HPDE6-E6E7 (cell line): Measurements from ENCODE around the gene MAP9.
"Not testable (repeated sequence)": the region's sequence is repeated elsewhere in the genome, so short reads cannot be mapped to it uniquely, and the experiment has no call there.

ENCODE experiments used
- DNase-seq: peaks from one replicate; pipeline ENCODE4 v3.0.0; 2011; ENCODE audit warnings: missing footprints; ENCODE audit errors: extremely low spot score

The MAP9 gene

DNA sequence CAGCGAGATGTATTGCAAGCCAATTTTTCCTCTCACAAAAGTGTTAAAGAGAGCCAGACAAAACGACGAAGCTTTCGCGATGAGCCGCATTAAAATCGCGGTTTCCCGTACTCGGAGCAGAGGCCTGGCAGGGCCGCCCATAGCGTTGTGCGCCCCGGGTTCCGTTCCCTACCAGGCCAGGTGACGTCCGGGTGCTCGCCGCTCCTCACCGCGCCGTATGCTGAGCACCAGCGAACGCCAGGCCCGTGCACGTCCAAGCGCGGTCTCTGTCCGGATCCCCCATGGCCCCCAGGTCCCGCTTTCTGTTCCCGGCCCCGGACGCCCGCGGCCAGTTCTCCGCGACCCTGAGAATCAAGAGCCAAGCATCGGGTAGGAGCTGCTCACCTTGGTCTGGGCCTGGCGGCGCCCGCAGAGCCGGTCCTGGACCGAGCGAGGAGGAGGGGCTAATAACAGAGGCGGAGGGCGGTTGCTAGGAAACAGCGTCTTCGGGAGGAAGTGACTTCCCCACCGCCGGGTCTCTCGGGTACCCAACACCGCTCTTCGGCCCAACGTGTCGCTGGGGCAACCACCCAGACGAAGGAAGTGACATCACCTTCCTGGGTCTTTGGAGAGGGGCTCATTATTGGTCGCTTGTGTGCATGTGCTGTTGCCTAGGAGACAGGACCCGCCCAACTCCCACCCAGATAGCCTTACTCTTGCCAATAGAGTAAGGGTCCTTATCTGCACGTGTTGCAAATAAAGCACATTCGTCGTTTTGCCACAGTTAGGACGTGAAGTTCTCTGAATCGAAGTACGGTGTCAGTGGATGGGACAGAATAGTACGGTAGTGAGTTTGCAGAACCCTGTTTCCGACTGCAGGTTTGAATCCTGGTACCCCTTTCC is at the start of gene MAP9:
TSS of gene MAP9 (minus strand) at position 579 of the 882 bp plus-strand sequence. CDS start 1,115 bp downstream, outside the sequence.
- DNase-seq: peak; percentile 77

DNA sequence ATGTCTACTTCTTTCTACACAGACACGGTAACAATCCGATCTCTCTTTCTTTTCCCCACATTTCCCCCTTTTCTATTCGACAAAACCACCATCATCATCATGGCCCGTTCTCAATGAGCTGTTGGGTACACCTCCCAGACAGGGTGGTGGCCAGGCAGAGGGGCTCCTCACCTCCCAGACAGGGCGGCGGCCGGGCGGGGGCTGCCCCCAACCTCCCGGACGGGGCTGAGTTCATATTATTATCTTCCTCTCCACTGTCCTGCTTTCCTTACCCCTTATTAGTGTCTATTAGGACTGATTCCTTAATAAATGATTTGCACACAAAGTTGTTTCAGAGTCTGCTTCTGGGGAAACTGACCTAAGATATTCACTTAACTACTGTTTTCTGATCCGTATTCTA is 48.0 kb upstream of the MAP9 start:
- DNase-seq: not testable (repeated sequence)

DNA sequence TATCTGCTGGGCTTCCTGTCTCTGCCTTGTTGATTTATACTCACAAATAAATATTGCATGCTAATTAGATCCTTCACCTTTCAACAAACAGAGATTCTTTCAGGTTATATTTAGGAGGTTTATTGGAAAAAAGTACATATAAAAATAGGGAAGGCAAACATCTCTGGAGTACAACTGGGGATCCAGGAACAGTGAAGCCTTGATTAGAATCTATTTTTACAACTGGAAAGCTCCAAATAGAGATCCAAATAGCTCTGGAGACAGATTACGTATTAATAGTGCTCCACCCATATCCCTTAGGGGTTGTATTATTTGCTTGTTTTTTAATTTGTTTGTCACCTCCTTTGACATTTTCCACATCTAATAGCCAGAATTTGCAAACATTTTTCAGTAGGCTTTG is 46.9 kb upstream of the MAP9 start:
- no peak for DNase-seq

DNA sequence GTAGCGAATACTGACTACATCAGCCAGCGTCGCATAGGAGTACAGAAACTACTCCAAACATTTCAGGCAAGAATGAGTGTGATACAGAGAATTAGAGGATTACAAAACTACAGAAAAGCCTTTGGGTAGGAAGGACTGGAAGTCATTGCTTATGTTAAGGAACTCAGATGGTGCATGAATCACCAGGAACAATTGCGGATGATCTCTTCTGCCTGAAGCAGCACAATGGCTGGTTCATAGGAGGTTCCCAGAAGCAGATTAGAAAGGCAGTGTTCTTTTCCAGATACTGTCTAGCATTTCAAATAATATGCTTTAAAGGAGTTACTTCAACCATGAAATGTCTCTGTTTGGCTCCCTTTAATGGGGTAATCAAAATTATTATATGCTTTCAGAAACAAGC is 42.5 kb upstream of the MAP9 start:
- peak; percentile 15 for DNase-seq

DNA sequence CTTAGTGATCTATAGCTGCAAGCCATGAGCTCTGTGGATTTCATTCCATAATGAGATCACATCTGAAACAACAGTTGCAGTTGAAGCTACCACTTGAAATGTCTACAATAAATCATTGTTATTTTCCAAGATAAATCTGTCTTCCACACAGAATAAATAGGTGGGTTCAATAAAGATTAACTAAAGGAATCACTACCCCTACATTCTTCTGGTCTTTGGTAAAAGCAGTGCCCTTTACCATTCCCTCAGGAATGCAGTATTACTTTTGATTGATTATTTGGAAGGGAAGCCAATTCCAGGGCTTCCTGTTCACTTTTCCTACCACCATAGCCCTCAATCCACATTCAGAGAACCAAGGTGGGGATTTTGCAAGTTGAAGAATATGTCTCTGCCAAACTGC is 38.9 kb upstream of the MAP9 start:
- DNase-seq: no peak

DNA sequence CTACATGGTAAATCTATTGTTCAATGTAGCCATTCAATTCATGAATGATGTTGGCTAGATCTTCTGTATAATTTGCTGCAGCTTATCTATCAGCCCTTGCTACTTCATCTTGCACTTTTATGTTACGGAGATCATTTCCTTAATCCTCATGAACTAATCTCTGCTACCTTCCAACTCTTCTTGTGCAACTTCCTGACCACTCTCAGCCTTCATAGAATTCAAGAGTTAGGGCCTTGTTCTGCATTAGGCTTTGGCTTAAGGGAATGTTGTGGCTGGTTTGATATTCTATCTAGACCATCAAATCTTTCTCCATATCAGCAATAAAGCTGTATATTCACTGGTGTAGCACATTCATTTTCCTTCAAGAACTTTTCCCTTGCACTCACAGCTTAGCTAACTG is 36.7 kb upstream of the MAP9 start:
- no peak for DNase-seq

DNA sequence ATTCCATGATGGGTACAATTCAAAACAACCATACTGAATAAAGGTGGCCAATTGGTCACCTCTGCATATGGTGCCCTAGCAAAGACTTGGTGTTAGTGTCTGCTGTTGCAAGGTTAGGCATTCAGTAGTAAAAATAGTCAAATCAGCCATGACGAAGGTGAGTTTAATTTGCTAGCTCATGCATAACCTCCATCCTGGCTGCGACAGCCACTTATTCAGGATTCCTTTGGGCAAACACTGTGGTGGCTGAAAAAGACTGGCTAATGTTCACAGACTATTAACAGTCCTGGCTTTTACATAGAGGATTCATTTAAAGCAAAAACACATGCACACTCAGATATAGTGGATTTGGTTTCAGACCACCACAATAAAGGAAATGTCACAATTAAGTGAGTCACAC is 34.8 kb upstream of the MAP9 start:
- DNase-seq: no peak

DNA sequence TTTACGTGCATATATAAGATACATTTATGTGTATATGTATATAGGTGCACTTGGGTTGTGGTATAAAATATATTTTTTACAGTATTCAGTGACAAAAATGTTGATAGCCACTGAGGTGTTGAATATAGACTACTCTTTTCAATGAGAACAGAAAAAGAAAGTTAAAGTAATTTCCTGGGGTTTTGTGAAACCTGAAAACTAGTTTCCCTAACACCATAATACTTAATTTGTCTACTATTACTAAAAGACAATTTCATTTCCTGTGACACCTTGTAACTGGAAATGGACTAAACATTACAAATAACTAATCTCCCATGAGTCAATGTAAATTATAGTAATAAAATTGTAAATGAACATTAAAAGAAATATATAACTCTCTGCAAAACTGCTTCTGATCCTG is 32.0 kb upstream of the MAP9 start:
- no peak for DNase-seq

DNA sequence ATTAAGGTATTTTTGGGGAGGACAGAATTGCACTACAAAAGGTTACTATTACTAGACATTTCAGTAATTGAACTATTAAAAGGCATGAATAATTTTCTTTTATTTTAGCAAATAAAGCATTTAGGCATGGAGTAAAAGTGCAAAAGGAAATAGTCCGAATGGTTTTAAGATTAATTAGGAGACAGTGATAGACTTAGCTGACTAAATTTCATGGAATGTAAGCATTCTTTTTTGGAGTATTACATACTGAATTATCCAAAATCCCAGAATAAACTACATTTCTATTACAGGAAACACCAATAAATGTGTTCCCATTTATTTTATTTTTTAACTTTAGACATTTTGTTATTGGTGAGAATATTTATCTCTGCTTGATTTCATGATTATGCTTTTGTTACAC is 30.7 kb upstream of the MAP9 start:
- no peak for DNase-seq

DNA sequence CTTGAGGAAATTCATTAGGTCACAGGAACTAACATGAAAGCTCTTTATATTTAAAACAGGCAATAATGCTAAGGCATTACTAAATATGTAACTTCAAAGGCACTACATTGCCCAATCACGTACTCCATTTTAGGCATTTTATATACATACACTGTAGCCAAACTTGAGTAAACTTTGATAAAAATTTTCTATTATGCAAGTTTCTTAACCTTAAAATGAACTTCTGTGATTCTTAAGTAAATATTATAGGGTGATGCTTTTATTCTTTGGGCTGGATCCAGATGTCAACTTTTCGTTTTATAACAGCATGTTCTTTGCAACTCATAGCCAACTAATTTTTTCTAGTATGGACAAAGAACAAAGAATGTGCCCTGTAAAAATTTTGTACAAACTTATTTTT is 28.3 kb upstream of the MAP9 start:
- DNase-seq: no peak

DNA sequence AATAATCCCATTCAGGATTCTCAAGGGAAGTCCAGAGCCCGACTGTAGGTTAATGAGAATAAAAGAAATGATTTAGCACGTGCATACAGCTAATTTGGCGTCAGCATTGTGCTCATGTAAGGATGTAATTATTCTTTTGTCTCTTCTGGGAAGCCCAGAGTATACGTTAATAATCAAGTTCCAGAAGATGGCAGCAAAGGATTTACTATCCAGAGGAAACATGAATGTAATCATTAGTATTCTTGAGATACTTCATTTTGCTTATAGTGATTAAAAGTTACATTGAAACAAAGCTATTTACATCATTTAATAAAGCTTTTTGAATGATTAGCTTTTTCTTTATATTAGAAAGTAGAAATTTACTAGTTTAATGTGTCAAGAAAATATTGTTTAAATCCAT is 27.1 kb upstream of the MAP9 start:
- DNase-seq: peak; percentile 39

DNA sequence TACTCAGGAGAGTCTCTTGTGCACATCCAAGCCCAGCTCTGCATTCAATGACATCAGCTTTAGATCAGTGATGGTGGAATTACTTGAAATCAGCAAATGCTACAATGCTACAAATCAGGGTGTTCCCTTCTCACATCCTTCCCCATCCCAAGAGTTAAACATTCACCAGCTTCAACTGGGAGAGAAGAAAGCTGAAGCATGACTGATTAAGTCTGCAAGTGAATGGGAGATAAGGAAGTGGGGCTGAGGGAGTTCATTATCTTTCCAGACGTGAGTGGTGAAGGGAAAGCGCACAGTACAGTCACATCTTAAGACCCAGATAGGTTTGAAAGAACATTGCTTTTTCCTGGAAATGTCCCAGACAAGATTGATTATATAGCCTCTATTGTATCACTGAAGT is 26.2 kb upstream of the MAP9 start:
- DNase-seq: no peak

DNA sequence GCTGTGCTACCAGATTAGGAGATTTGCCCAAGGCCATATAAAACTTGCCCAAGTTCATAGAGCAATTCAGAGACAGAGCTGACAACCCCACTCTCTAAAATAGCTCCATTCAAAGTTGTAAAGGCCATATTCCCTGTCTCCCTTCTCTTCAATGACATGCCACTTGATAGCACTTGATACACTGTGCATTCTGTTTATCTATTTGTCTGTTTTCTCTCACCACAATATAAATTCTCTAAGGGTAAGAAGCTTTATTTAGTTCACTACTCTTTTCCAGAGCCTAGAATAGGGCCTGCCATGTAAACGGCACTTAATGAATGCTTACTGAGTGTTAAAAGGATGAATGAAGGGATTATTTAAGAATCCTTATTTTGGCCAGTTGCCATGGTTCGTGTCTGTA is 24.1 kb upstream of the MAP9 start:
- DNase-seq: no peak

DNA sequence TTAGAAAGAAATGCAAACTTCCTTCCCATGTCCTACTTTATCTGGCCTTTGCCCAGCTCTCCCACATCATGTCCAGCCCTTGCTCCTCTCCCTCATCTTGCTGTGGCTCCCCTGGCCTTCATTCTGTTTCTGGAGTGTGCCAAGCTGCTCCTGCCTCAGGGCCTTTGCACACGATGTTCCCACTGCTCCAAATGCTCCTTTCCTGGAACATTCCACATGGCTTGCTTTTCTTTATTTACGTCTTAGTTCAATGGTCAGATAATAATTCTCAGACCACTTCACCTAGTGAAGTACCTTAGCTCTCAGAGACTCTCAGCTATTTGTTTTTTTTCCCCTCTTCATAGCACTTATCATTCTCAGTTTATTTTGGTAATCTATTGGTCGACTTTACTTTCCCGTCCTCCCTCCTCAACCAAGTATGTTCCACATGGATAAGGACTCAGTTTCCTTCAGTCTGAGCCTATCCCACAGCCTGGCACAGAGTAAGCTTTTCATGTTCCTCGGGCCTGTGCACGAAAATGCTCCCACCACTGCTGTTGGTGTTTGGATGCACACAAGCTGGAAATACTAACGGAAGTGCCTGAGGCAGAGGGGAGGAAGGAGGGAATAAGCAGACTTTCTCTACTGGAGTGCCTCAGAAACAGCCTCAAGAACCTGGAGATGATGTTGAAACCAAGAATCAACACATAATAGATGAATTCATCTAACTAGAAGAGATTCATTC is 23.4 kb upstream of the MAP9 start:
- no peak for DNase-seq

DNA sequence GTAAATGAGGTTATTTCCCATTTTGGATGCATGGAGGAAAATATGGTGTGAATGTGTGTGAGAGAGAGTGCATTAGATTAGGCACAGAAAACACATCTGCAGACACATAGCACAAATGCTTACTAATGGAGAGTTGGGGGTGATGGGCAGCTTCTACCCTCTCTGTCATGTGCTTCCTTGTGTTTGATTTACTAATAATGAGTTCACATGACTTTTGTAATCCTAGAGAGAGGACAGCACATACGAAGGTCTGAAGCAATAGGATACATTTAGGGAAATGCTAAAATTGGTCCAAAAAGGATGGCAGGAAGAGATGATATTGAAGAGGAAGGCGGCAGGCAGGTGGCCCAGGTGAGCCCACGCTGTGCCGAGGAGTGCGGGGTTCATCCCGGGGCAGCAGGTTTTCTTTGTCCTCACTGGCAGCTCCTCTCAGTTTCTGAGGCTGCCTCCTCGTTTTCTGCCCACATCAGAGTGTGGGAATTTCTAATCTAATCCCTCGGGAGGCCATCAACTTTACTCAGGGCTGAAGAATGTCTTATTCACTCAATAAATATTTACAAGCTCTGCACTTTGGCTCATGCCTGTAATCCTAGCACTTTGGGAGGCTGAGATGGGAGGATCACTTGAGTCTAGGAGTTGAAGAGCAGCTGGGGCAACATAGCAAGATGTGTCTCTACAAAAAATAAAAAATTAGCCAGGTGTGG is 15.9 kb upstream of the MAP9 start:
- no peak for DNase-seq

DNA sequence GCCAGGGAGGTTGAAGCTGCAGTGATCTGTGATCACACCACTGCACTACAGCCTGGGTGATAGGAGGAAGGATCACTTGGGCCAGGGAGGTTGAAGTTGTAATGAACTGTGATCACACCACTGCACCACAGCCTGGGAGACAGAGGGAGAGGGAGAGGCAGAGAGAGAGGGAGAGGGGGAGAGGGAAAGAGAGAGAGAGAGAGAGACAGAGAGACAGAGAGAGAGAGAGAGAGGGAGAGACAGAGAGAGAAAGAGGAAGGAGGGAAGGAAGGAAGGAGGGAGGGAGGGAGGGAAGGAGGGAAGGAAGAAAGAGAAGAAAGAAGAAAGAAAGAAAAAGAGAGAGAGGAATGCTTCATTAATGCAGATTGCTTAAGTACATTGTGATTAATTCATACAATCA is 15.2 kb upstream of the MAP9 start:
- DNase-seq: no peak

DNA sequence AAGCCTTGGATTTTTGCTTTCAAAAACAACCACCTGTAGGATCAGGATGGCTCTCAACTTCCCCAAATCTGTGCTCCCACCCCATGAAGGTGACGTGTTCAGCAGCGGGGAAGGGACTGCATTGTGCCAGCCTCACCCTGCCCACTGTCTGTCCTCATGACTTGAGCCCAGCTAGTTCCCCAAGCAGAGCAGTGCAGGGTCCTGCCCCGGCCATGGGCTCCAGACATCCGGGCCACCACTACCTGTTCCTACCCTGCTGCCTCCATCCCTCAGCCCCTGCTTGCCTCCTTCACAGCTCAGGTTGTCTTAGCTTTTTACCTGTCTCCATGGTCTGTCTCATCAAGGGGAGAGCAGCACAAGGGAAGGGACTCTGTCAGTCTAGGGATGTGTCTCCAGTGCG is 11.4 kb upstream of the MAP9 start:
- no peak for DNase-seq

DNA sequence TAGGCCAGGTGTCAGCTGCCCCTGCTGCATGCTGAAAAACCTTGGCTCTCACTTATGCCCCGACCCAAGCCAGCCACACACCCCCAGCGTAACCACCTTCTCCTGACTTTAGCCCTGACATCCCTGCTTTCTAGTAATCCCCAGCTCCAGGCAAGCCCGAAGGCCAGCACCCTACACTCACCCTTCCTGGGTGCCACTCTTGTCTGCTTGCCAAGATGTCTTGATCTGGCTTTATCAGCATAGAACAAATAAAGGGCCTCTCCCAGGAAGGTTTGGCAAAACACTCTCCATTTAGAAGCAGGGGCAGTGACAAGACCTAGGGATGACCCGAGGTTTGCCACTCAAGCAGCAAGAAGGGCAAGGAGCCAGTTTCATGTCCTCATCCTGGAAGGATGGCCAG is 6.8 kb upstream of the MAP9 start:
- DNase-seq: no peak

DNA sequence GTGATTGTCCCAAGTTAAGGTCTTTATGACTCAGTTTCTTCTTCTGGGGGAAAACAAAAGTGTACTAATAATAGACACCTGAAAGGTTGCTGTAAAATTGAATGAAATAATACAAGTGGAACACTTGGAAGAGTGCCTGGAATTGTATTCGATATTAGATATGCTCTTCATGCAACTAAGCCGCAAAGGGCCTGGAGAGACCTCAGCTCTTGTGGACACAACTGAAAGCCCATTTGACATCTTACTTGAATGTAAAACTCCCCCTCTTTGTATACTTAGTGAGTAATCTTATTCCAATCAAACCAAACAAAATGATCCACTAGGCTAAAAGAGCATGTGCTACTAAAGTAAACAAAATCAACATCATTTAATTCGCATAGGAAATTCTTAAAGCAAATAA is 511 bp upstream of the MAP9 start:
- no peak for DNase-seq

DNA sequence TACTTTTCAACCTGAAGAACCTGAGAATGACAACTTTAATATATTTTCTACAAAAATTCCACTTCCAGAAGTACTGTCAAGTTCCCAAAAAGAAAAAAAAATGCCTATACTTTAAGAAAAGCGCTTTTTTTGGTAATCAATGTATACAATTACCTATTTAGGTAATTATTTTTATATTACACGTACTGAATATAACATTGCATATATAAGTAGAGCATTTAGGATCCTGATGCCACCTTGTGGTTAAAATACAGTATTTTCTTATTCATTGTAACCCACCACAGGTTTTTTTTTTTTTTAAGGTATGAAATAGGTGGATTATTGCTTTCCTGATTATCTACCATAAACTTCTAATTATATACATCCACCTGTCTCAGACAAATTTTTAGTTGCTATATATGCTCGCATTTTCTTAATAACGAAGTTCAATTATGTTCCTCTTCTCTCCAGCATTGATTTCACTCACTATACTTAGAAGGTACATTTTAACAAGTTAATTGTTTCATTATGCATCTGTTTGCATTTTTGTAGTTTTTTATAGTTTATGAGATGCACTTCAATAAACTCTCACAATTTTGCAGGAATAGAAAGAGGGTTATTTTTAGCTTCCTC is 5.2 kb downstream of the MAP9 start:
- no peak for DNase-seq

DNA sequence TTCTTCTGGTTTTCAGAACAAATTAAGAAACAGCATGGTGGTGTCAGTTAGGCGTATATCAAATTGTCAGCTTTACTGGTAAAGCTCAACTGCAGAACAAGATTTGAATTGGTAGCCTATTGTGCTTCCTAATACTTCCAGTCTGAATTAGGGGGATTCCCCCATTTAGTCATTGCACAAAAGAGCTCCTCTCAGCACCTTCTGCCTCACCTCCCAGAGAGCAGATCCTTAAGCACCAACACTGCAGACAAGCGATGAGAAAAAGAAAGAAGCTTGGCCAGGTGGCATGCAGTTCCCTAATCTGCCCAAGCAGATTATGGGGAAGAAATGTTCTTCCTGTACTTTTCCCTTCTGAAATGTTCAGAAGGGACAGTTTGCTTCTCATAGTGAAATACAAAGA is 9.2 kb downstream of the MAP9 start:
- DNase-seq: no peak

DNA sequence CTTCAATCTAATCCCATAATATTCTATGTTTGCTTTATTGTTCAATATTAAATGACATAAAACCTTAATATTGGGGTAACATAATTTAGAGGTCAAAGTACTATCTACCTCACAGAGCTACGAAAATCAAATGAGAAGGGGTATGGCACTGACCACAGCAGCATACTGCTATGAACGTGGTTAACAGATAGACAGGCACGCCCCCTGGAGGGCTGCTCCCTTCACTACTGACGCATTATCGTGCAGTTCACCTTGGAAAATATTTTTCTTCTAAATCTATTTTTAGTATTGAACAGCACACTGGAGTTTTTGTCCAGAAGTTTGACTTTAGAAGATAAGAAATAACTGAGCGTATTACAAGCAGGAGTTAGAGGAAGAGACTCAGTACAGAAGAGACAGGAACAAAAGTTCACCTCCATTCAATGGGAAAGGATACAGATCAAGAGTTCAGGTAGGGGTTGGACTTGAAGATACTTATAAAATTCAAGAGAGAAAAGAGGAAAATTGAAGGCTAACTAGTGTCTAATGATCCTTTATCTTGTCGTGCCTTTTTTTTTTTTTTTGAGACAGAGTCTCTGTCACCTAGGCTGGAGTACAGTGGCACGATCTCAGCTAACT is 22.7 kb downstream of the MAP9 start:
- peak; percentile 13 for DNase-seq
